ENCODE measurements around the gene PSMD6. TPM values are rescaled to one million over a fixed set of nuclear protein-coding genes. Genes with fewer than 3 reads are reported as not detected.

PSMD6 gene
- total RNA-seq: 92.4 and 94.0 TPM in 2 replicates

DNA sequence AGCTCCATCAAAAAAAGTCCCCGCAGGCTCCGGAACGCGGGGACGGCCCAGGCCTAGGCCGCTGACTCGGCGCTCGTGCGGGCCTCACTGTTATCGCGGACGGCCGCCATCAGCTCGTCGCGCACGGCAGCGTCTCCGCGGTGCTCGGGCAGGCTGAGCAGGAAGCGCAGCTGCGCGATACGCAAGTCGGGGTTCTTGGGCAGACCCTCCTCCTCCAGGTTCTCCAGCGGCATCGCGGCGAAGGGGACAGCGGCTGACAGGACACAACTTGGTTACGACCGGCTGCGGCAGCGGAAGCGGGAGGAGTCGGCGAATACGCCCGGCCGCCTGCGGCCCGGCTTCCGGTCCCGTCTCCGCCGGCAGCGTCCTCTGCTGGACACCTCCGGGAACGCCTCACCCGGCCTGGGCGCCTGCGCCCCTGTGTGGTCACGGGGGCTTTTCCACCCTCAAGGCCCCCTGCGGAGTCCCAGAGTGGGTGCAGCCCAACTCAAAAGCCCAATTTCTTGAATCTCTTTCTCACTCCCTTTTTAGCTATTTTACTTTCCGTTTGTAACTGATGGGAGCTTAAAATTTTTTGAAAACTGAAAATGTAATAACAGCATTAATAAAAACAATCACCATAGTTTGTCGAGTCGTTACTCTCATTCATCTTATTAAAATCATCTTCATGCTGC is at the start of gene PSMD6:
TSS of gene PSMD6 (minus strand) at position 308 of the 674 bp plus-strand sequence. CDS start at position 233, 75 bp downstream.

Other genes starting within 250 kb of the PSMD6 start
- gene C3orf49, start 204.2 kb downstream of the PSMD6 start, total RNA-seq: not detected in 2 replicates
- 45.6 and 49.8 TPM in 2 replicates for gene THOC7, start 159.7 kb downstream of the PSMD6 start, total RNA-seq
- gene ATXN7, start 159.6 kb downstream of the PSMD6 start, total RNA-seq: 7.0 and 8.5 TPM in 2 replicates
- not detected in 2 replicates for gene SCAANT1, start 111.1 kb downstream of the PSMD6 start, total RNA-seq
- 49.2 and 59.9 TPM in 2 replicates for gene PRICKLE2, start 202.0 kb upstream of the PSMD6 start, total RNA-seq

All from smooth muscle cell of bladder (primary cell).